Hematopoietic multipotent progenitor cell treated with erythropoietin and hydrocortisone succinate and interleukin-3 and kit ligand, for 8 days (in vitro differentiated cells): ENCODE results near the gene HOXA2.

Experiments
- DNase-seq: peaks from one replicate; pipeline ENCODE4 v3.0.0-alpha.2; 2015

HOXA2 gene

GRCh38 chr7:27071622-27072390, 30.7 kb downstream of the HOXA2 start:
- peak; percentile 65 for DNase-seq

GRCh38 chr7:27068259-27068658, 34.2 kb downstream of the HOXA2 start:
- DNase-seq = no peak

- no peak for DNase-seq
Measured at GRCh38 chr7:27066148-27066547, 36.3 kb downstream of the HOXA2 start.

- DNase-seq = no peak
Measured at GRCh38 chr7:27065709-27066108, 36.8 kb downstream of the HOXA2 start.

- DNase-seq = no peak
Measured at GRCh38 chr7:27064661-27065060, 37.8 kb downstream of the HOXA2 start.

- DNase-seq = no peak
Measured at GRCh38 chr7:27064159-27064558, 38.3 kb downstream of the HOXA2 start.

- no peak for DNase-seq
Measured at GRCh38 chr7:27062946-27063345, 39.5 kb downstream of the HOXA2 start.

- DNase-seq = no peak
Measured at GRCh38 chr7:27053153-27053552, 49.3 kb downstream of the HOXA2 start.

- DNase-seq = no peak
Measured at GRCh38 chr7:27051451-27051850, 51.0 kb downstream of the HOXA2 start.
